GM21529 (cell line): Measurements from ENCODE around the gene DAD1.
"Not testable (repeated sequence)": the region's sequence is repeated elsewhere in the genome, so short reads cannot be mapped to it uniquely, and the experiment has no call there.

Experiments
- ATAC-seq: cut with Tn5 transposase; IDR thresholded peaks from one replicate; pipeline ENCODE4 v1.9.1; 2021; ENCODE audit not compliant: unreplicated experiment

The DAD1 gene

GRCh38 chr14:22589096-22589839 is at the start of gene DAD1:
Gene DAD1 (minus strand): TSS chr14:22589224. CDS start chr14:22589157, 67 bp downstream.
- ATAC-seq: peak; percentile 87

GRCh38 chr14:22635980-22636379 is 47.0 kb upstream of the DAD1 start:
- ATAC-seq: not testable (repeated sequence)

- no peak for ATAC-seq
Measured at GRCh38 chr14:22634233-22634900, 45.3 kb upstream of the DAD1 start.

GRCh38 chr14:22630486-22630885 is 41.5 kb upstream of the DAD1 start:
- no peak for ATAC-seq

GRCh38 chr14:22630066-22630465 is 41.0 kb upstream of the DAD1 start:
- no peak for ATAC-seq

- no peak for ATAC-seq
Measured at GRCh38 chr14:22629361-22629760, 40.3 kb upstream of the DAD1 start.

- no peak for ATAC-seq
Measured at GRCh38 chr14:22627506-22628263, 38.7 kb upstream of the DAD1 start.

GRCh38 chr14:22626590-22626989 is 37.6 kb upstream of the DAD1 start:
- no peak for ATAC-seq

- ATAC-seq: no peak
Measured at GRCh38 chr14:22623047-22623446, 34.0 kb upstream of the DAD1 start.

GRCh38 chr14:22622255-22622654 is 33.2 kb upstream of the DAD1 start:
- ATAC-seq: no peak

GRCh38 chr14:22615765-22616164 is 26.7 kb upstream of the DAD1 start:
- not testable (repeated sequence) for ATAC-seq

GRCh38 chr14:22614240-22614799 is 25.3 kb upstream of the DAD1 start:
- ATAC-seq: peak; percentile 58

GRCh38 chr14:22613736-22614239 is 24.8 kb upstream of the DAD1 start:
- ATAC-seq: no peak

- no peak for ATAC-seq
Measured at GRCh38 chr14:22613106-22613695, 24.2 kb upstream of the DAD1 start.

GRCh38 chr14:22610931-22611330 is 21.9 kb upstream of the DAD1 start:
- ATAC-seq: no peak

- ATAC-seq: no peak
Measured at GRCh38 chr14:22607291-22607690, 18.3 kb upstream of the DAD1 start.

- no peak for ATAC-seq
Measured at GRCh38 chr14:22606380-22606779, 17.4 kb upstream of the DAD1 start.

- no peak for ATAC-seq
Measured at GRCh38 chr14:22602862-22603261, 13.8 kb upstream of the DAD1 start.

- no peak for ATAC-seq
Measured at GRCh38 chr14:22601996-22602395, 13.0 kb upstream of the DAD1 start.

- no peak for ATAC-seq
Measured at GRCh38 chr14:22601456-22601855, 12.4 kb upstream of the DAD1 start.

- no peak for ATAC-seq
Measured at GRCh38 chr14:22600027-22600426, 11.0 kb upstream of the DAD1 start.
